HG02870 (cell line): ENCODE measurements around the gene TGFB1I1.
"Not testable (repeated sequence)": the region's sequence is repeated elsewhere in the genome, so short reads cannot be mapped to it uniquely, and the experiment has no call there.

Source experiments
- ATAC-seq: cut with Tn5 transposase; IDR thresholded peaks from one replicate; pipeline ENCODE4 v1.9.1; 2021; ENCODE audit warnings: mild to moderate bottlenecking, moderate library complexity; ENCODE audit not compliant: unreplicated experiment

Gene TGFB1I1

GRCh38 chr16:31471875-31472708 lies at the start of gene TGFB1I1:
Gene TGFB1I1, plus strand, starts transcription at chr16:31472152. Its CDS starts 37 bp downstream, at chr16:31472189.
- ATAC-seq, result no peak

GRCh38 chr16:31423241-31423640 lies 48.7 kb upstream of the TGFB1I1 start:
- ATAC-seq, result no peak

- no peak for ATAC-seq
Observed at GRCh38 chr16:31423801-31424200, 48.2 kb upstream of the TGFB1I1 start.

DNA sequence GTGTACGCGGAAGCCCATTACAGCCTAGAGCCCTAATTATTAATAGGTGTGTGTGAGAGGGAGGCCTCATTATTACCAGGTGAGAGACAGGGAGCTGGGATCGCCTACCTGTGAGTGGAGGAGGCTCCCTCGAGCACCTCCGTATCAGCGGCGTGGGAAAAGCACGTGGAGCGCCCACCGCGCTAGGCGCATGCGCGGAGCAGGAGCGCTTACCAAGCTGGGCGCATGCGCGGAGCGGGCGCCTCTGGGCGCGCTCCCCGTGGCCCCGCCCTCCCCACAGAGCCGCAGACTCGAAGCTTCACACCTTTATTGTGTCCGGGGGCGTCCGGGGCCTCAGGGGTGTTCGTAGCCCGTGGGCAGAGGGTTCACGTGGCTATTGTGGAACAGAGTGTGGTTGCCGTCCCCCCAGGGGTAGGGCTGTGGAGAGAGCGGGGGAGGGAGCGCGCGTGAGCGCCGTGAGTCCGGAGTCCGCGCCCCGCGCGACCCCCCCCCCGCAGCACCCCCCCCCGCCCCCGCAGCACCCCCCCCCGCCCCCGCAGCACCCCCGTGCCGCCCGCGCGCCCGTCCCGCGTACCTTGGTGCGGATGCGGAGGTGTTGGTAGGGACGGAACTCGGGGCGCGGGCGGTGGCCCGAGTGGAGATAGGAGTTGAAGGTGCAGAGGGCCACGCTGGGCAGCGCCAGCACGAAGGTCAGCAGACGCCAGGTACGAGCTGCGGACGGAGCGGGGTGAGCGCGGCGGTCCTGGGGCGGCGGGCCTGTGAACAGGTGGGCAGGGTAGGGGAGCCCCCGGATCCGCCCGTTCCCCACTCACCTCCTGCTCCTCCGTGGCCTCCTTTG lies 44.3 kb upstream of the TGFB1I1 start:
- no peak for ATAC-seq

GRCh38 chr16:31428279-31428597 lies 43.7 kb upstream of the TGFB1I1 start, which contains the start of gene COX6A2:
Gene COX6A2, minus strand, starts transcription at chr16:31428360. Its CDS starts 35 bp downstream, at chr16:31428325.
- no peak for ATAC-seq

DNA sequence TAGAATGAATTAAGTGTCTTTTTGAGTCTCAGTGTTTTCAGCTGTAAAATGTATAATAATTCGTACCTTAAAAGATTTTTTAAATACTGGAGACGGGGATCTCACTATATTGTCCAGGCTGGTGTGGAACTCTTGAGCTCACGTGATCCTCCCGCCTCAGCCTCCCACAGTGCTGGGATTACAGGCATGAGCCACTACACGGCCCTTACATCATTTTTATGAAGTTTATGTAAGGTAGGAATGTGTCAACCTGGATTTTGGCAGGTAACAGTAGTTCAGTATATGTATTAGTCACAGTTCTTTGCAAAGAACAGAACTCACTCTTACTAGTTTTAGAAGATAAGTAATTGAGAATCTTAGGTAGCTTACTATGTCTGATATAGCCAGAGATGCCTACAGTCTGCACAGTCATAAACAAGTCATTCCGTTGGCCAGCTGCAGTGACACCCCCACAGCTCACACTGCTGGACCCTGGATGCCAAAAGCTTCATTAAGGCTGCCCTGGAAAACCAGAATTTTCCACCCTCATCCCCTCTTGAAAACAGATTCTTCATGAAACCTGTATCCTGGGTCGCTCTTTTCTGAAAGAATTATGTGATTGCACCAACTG lies 43.2 kb upstream of the TGFB1I1 start:
- no peak for ATAC-seq

GRCh38 chr16:31429314-31429713 lies 42.6 kb upstream of the TGFB1I1 start:
- ATAC-seq, result no peak

GRCh38 chr16:31429796-31430195 lies 42.2 kb upstream of the TGFB1I1 start:
- ATAC-seq, result no peak

DNA sequence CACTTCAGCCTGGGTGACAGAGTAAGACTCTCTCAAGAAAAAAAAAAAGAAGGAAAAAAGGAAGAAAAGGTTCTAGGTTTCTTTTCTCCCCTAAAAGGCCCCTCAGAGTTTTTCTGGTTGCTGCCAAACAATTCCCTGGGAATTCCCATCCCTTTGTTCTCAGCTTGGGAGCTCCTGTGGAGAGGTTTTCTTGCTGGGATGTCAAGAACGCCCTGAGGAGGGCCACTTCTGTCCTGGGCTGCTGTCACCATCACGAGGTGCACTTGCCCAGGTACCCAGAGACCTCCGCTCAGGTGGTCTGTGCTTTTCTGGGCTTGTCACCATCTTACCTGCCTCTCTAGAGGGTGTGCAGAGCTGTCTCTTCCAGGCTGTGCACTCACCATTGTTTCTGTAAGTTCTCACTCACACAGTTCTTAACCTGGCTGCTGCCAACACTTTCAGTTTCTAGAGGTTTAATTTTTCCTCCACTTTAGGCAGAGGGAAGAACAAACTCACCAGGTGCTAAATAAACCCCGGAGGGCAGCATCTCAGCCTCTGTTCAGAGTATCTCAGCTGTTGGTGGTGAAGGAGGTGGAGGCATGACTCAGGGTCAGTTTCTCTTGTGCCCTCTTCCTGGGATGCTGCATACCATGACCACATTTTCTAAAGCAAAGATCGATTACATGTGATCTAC lies 41.4 kb upstream of the TGFB1I1 start:
- no peak for ATAC-seq

GRCh38 chr16:31435341-31436220 lies 36.4 kb upstream of the TGFB1I1 start:
- ATAC-seq, result no peak

DNA sequence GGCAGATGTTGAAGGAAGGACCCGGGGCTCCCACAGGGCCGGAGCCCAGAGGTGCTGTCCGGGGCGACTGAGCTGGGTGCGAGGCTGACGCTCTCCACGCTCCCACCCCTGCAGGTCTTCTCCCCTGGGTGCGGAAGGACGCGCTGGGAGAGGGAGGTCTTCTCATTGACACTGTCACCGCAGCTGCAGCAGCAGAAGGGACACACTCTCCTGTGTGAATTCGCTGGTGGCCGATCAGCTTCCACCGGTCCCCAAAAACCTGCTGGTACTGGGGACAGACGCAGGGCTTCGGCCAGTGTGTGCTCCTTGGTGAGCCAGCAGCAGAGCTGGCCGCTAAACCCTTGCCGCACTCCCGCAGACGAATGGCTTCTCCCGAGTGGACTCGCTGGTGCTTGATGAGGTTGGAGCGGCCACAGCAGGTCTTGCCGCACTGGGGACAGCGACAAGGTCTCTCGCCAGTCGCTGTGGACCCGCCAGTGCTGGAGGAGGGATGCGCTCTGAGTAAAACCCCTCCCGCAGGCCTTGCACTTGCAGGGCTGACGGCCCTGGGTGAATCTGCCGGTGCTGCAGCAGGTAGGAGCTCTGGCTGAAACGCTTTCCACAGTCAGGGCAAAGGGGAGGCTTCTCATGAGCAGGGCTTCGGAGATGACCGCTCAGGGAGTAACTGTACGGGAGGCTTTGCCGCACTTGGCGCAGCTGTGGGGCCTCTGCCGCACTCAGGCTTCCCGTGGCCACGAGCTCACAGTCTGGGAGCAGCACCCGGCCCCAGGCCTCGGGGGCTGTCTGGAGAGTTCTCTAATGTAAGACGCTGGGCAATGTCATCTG lies 35.5 kb upstream of the TGFB1I1 start:
- ATAC-seq, result no peak

DNA sequence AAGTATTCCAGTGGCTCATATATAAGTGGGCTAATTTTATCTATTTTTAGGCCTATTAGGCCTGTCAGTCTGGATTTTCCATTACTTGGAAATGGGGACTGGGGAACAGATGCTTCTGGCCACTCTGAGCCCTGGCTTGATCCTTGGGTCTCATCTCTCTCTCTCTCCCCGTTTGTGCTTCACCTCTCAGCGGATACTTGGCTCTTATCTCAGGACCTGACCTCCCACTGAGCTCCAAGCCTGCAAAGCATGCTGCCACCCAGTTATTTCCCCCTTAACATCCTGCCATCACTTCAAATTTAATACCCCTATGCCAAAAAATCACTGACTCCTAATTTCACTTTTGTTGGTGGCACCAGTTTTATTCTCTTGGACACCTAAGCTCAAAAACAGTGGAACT lies 33.5 kb upstream of the TGFB1I1 start:
- no peak for ATAC-seq

DNA sequence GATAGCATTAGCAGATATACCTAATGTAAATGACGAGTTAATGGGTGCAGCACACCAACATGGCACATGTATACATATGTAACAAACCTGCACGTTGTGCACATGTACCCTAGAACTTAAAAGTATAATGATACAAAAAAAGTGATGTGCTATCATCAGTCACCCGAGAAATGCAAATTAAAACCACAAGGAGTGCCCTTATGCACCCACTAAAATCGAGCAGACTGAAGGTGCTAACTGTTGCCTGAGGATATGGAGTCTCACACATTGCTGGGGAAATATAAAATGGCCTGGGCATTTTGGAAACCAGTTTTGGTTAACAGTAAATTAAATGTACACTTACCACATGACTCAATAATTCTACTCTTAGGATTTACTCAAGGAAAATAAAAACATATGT lies 32.9 kb upstream of the TGFB1I1 start:
- ATAC-seq, result not testable (repeated sequence)

DNA sequence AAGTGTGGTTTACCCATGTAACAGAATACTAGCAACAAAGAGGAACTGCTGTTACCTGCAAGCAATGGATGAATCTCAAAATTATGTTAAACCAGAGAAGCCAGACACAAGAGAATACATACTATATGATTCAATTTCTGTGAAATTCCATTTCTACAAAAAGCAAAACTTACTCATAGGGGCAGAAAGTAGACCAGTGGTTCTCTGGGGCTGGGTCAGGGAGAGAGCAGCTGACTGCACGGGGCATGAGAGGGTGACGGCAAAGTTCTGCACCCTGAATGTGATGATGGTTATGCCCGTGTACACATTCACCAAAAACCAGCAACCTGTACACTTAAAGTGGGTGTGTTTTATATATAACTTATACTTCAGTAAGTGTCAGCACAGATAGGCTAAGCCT lies 32.4 kb upstream of the TGFB1I1 start:
- no peak for ATAC-seq

DNA sequence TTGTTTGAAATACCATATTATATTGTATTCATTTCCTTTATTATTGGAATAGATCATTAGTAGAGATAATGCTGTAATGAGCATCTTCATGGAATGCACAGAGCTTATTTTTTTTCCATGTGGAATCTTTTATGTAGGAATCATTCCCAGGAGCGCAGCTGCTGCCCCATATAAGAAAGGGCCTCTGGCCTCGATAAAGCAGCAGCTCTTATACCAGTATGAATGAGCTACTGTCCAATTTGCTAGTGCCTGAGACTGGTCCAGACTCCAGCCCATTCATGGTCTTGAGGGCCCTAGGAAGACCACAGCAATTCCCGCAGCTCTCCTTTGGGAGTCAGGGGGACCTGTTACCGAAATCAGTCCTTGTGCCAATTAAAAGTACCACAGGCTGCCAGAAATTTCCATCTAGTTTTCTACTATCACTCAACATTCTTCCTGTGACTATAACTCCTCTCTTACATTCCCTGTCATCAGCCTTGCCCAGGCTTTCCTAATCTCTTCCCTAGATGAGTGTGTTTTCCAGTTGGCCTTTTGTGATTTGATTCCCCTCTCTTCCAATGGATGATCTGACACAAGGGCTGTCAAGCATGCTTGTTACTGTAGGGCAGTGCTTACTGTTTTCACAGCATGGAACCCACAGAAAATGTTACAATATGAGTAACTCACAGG lies 31.3 kb upstream of the TGFB1I1 start:
- ATAC-seq, result no peak

DNA sequence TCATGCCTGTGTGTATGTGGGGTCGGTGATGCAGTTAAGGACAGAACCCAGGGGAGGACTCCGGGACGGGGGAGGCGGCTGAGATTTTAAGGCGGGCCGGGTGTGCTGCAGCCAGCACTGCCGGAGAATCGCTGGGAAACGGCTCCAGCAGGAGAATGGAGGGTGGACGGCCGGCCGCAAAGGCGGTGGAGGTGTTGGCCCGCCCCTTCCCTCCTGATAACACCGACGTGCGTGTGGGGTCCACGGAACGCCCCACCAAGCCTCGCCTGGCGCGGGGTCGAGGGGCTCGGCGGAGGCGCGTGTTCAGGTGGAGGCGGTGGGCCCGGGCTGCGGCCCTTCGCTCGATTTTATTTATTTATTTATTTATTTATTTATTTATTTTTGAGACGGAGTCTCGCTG lies 30.0 kb upstream of the TGFB1I1 start:
- ATAC-seq, result no peak

DNA sequence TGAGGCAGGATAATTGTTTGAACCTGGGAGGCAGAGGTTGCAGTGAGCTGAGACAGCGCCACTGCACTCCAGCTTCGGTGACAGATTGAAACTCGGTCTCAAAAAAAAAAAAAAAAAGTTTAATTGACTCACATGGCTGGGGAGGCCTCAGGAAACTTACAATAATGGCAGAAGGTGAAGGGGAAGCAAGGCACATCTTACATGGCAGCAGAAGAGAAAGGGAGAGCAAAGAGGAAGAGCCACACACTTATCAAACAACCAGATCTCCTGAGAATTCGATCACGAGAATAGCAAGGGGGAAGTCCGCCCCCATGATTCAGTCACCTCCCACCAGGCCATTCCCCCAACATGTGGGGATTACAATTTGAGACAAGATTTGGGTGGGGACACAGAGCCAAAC lies 26.0 kb upstream of the TGFB1I1 start:
- not testable (repeated sequence) for ATAC-seq

DNA sequence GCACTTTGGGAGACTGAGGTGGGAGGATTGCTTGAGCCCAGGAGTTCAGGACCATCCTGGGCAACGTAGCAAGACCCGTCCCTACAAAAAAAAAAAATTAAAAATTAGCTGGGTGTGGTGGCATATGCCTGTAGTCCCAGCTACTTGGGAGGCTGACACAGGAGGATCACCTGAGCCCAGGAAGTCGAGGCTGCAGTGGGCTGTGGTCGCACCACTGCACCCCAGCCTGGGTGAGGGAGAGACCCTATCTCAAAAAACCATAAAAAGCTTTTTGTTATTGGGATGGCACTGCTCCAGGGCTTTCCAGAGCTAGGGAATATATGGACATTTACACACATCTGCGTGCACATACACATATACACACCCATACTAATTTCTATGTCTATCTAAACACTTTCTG lies 20.8 kb upstream of the TGFB1I1 start:
- no peak for ATAC-seq
